Liver (tissue), 9 donors: ENCODE measurements around the gene MICAL3. TPM values are rescaled to one million over a fixed set of nuclear protein-coding genes. Genes with fewer than 3 reads are reported as not detected.

Experiments
- DNase-seq: peaks from one replicate; pipeline ENCODE4 v3.0.0-alpha.2; 2017; ENCODE audit warnings: low spot score
- H3K27ac ChIP-seq, 2 donors: one replicate each; pipeline ENCODE4 v1.7.0; 2013; ENCODE audit warnings: inconsistent platforms in 2 of 2, low read length in 2 of 2, control low read depth in 1 of 2, low read depth in 1 of 2, mild to moderate bottlenecking in 1 of 2
- H3K27me3 ChIP-seq, 4 donors: one replicate each; pipeline versions ENCODE4 v1.6.1 to v1.7.0; 2013; ENCODE audit warnings: low read length in 3 of 4, inconsistent platforms in 1 of 4, mild to moderate bottlenecking in 1 of 4, moderate library complexity in 1 of 4; ENCODE audit not compliant: control insufficient read depth in 4 of 4, insufficient read depth in 4 of 4
- H3K36me3 ChIP-seq, 4 donors: one replicate each; pipeline versions ENCODE4 v1.6.1 to v1.7.0; 2013; ENCODE audit warnings: low read length in 3 of 4, mild to moderate bottlenecking in 3 of 4, low read depth in 1 of 4, moderate library complexity in 1 of 4; ENCODE audit not compliant: control insufficient read depth in 4 of 4, insufficient read depth in 3 of 4
- H3K4me1 ChIP-seq, 4 donors: one replicate each; pipeline versions ENCODE4 v1.6.1 to v1.7.0; 2013; ENCODE audit warnings: low read length in 3 of 4, mild to moderate bottlenecking in 3 of 4, moderate library complexity in 1 of 4; ENCODE audit not compliant: control insufficient read depth in 4 of 4, insufficient read depth in 4 of 4
- H3K4me3 ChIP-seq, 3 donors: one replicate each; pipeline versions ENCODE4 v1.6.1 to v1.7.0; 2013; ENCODE audit warnings: low read length in 3 of 3, control low read depth in 1 of 3, low read depth in 1 of 3, mild to moderate bottlenecking in 1 of 3
- H3K9ac ChIP-seq, 2 donors: one replicate each; pipeline ENCODE4 v1.7.0; 2013; ENCODE audit warnings: low read length in 2 of 2, mild to moderate bottlenecking in 2 of 2, moderate library complexity in 2 of 2, control low read depth in 1 of 2, low read depth in 1 of 2
- H3K9me3 ChIP-seq, 4 donors: one replicate each; pipeline versions ENCODE4 v1.6.1 to v1.7.0; 2013; ENCODE audit warnings: low read length in 3 of 4; ENCODE audit not compliant: control insufficient read depth in 4 of 4
- ATF3 ChIP-seq: IDR thresholded peaks from 2 replicates; pipeline ENCODE4 v1.6.1; 2016; ENCODE audit warnings: antibody characterized with exemption
- CTCF ChIP-seq: fragments of 150-350 bp; IDR thresholded peaks from 2 replicates; pipeline ENCODE4 v1.5.1; 2017; ENCODE audit warnings: improper control_type of control experiment, low read depth, low read length; ENCODE audit not compliant: missing input control
- EGR1 ChIP-seq, 2 donors: IDR thresholded peaks; 2 replicates each; pipeline ENCODE4 v1.6.1; 2016 to 2018; ENCODE audit warnings: antibody characterized with exemption in 2 of 2, low read depth in 2 of 2
- FOXA1 ChIP-seq: IDR thresholded peaks from 2 replicates; pipeline ENCODE4 v1.6.1; 2016; ENCODE audit warnings: antibody characterized with exemption
- FOXA2 ChIP-seq: IDR thresholded peaks from 2 replicates; pipeline ENCODE4 v1.6.1; 2016; ENCODE audit warnings: antibody characterized with exemption
- GABPA ChIP-seq, 2 donors: IDR thresholded peaks in 1 of 2; conservative IDR thresholded peaks in 1 of 2; 2 replicates each; pipeline ENCODE4 v1.6.1; 2016; ENCODE audit warnings: antibody characterized with exemption in 2 of 2, mild to moderate bottlenecking in 1 of 2, moderate library complexity in 1 of 2
- HNF4A ChIP-seq, 2 donors: conservative IDR thresholded peaks; 2 replicates each; pipeline ENCODE4 v1.6.1; 2016; ENCODE audit warnings: antibody characterized with exemption in 2 of 2, mild to moderate bottlenecking in 2 of 2
- HNF4G ChIP-seq: IDR thresholded peaks from 2 replicates; pipeline ENCODE4 v1.6.1; 2016; ENCODE audit warnings: antibody characterized with exemption
- JUND ChIP-seq, 2 donors: IDR thresholded peaks; 2 replicates each; pipeline ENCODE4 v1.6.1; 2016; ENCODE audit warnings: antibody characterized with exemption in 2 of 2
- MAX ChIP-seq: IDR thresholded peaks from 2 replicates; pipeline ENCODE4 v1.6.1; 2016; ENCODE audit warnings: antibody characterized with exemption
- NR2F2 ChIP-seq: IDR thresholded peaks from 2 replicates; pipeline ENCODE4 v1.6.1; 2016; ENCODE audit warnings: antibody characterized with exemption
- RAD21 ChIP-seq, 2 donors: IDR thresholded peaks; 2 replicates each; pipeline ENCODE4 v1.6.1; 2016; ENCODE audit warnings: antibody characterized with exemption in 2 of 2, mild to moderate bottlenecking in 2 of 2
- REST ChIP-seq: IDR thresholded peaks from 2 replicates; pipeline ENCODE4 v1.6.1; 2016; ENCODE audit warnings: antibody characterized with exemption, mild to moderate bottlenecking
- RXRA ChIP-seq, 2 donors: IDR thresholded peaks; 2 replicates each; pipeline ENCODE4 v1.6.1; 2017 to 2018; ENCODE audit warnings: antibody characterized with exemption in 2 of 2, mild to moderate bottlenecking in 1 of 2
- SP1 ChIP-seq: IDR thresholded peaks from 2 replicates; pipeline ENCODE4 v1.6.1; 2018; ENCODE audit warnings: antibody characterized with exemption, mild to moderate bottlenecking
- TAF1 ChIP-seq: conservative IDR thresholded peaks from 2 replicates; pipeline ENCODE4 v1.6.1; 2016; ENCODE audit warnings: antibody characterized with exemption, mild to moderate bottlenecking
- YY1 ChIP-seq: IDR thresholded peaks from 2 replicates; pipeline ENCODE4 v1.6.1; 2016; ENCODE audit warnings: antibody characterized with exemption, mild to moderate bottlenecking
- ZBTB33 ChIP-seq: IDR thresholded peaks from 2 replicates; pipeline ENCODE4 v1.6.1; 2016; ENCODE audit warnings: antibody characterized with exemption
- WGBS: extraction: QIAGEN DNeasy Blood & Tissue Kit; methylation state at CpG from one replicate; pipeline ENCODE4 v1.1.7; 2013; 5-methylcytosine and 5-hydroxymethylcytosine counted together
- polyA plus RNA-seq, 2 donors: library from polyadenylated mRNA; stranded (reverse) in 1 of 2; unstranded in 1 of 2; fragments of 200-250 nt in 1 of 2; fragments of >200 nt in 1 of 2; fragmentation: Nextera tagmentation in 1 of 2; extraction: Ambion mirVana in 1 of 2; gene quantifications; one replicate each; pipeline versions ENCODE4 v1.2.1 to v1.2.3, GENCODE V29; 2013 to 2015
- total RNA-seq, 2 donors: library from RNA; depleted of rRNA; stranded (reverse); fragments of >200 nt; gene quantifications; one replicate each; pipeline ENCODE4 v1.2.3, GENCODE V29; 2014
- donor health status: healthy.
- donor health status: healthy.
- donor health status: healthy.
- donor health status: healthy.
- donor health status: healthy.

Gene MICAL3
- total and polyA plus RNA-seq, 4 donors = 6.4 to 38.4 (median 23.4) TPM

- DNase-seq = no peak
- peaks cover 8 to 24% (median 15%) of the 10 kb centered on the region in 4 donors for H3K4me1 ChIP-seq
Measured at GRCh38 chr22:17990147-17990546, 34.2 kb downstream of the MICAL3 start.

More at GRCh38 chr22:17990147-17990546, 34.2 kb downstream of the MICAL3 start:
- Histone ChIP-seq H3K27me3 (no peaks in the 10 kb centered on the region), H3K36me3 (no peaks in the 10 kb centered on the region), H3K9me3 (no peaks in the 10 kb centered on the region), H3K27ac (no peak overlapping the region), H3K9ac (no peak overlapping the region), H3K4me3 (no peak overlapping the region)
- 93% methylated on average over 6 of the region's 6 CpGs for WGBS
- TF ChIP-seq ATF3 = no peak
- no peak for TF ChIP-seq FOXA1
- TF ChIP-seq YY1 = no peak
- TF ChIP-seq REST = no peak
- TF ChIP-seq TAF1 = no peak
- no peak for TF ChIP-seq NR2F2
- no peak for TF ChIP-seq MAX
- TF ChIP-seq RAD21 (IDR thresholded peaks at IDR 0.05) = no peak
- no peak for TF ChIP-seq JUND (IDR thresholded peaks at IDR 0.05)
- TF ChIP-seq RXRA (IDR thresholded peaks at IDR 0.05) = no peak
- TF ChIP-seq ZBTB33 = no peak
- TF ChIP-seq HNF4A (conservative IDR thresholded peaks at IDR 0.05) = no peak
- no peak for TF ChIP-seq HNF4G
- TF ChIP-seq FOXA2 = no peak
- no peak for TF ChIP-seq CTCF
- no peak for TF ChIP-seq EGR1 (IDR thresholded peaks at IDR 0.05; ENCODE audit: low read depth in 2 of 2)
- no peak for TF ChIP-seq SP1
- TF ChIP-seq GABPA (IDR thresholded peaks at IDR 0.05 in 1 of 2, conservative IDR thresholded peaks at IDR 0.05 in 1 of 2) = no peak
